ENCODE measurements around the gene SERGEF. TPM values are rescaled to one million over a fixed set of nuclear protein-coding genes. Genes with fewer than 3 reads are reported as not detected.

Gene SERGEF
- total and polyA plus RNA-seq, 4 donors: 12.0 to 17.9 (median 13.4) TPM

DNA sequence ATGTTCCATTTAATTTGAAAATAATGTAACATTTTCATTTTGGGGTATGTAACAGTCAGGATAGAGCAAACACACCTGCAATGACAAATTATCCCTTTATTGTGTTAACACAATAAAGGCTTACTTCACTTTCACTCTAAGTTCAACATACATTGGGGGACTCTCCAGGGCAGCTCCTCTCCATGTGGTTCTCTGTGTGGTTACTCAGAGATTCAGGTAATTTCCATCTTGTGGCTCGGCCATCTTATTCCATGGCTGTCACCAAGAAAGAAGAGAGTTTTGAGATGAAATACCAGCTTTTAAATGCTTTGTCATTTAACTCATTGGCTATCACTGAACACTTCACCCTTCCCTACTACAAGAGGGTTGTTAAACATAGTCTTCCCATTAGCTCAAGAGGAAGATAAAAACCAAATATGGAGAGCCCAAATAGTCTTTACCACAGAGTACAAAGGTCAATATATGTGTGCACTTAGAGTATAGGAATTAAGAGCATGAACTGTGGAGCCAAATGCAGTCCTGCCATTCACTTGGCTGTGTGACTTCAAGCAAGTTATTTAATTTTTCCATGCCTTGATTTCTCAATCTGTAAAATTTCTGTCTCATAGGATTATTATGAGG, 43.8 kb upstream of the SERGEF start:
- no peak overlapping the region for H3K4me3 ChIP-seq (ENCODE audit: low read depth in 1 of 3, low read length in 3 of 3)
- no peaks in the 10 kb centered on the region for H3K27me3 ChIP-seq (ENCODE audit: control insufficient read depth in 4 of 4, insufficient read depth in 4 of 4, low read length in 3 of 4)
- H3K9me3 ChIP-seq (ENCODE audit: control insufficient read depth in 4 of 4, low read length in 3 of 4): no peaks in the 10 kb centered on the region
- no peaks in the 10 kb centered on the region for H3K36me3 ChIP-seq (ENCODE audit: control insufficient read depth in 4 of 4, insufficient read depth in 3 of 4, low read depth in 1 of 4, low read length in 3 of 4)
- peaks cover 0 to 6% (median 3%) of the 10 kb centered on the region in 4 donors for H3K4me1 ChIP-seq (ENCODE audit: control insufficient read depth in 4 of 4, insufficient read depth in 4 of 4, low read length in 3 of 4)
- no peak for DNase-seq (ENCODE audit: low spot score)
- no peak overlapping the region for H3K9ac ChIP-seq (ENCODE audit: low read depth in 1 of 2, low read length in 2 of 2)
- no peak overlapping the region for H3K27ac ChIP-seq (ENCODE audit: low read depth in 1 of 2, low read length in 2 of 2)
- WGBS: 92% methylated on average over 1 of the region's 1 CpG
- TF ChIP-seq, protein P1, sequence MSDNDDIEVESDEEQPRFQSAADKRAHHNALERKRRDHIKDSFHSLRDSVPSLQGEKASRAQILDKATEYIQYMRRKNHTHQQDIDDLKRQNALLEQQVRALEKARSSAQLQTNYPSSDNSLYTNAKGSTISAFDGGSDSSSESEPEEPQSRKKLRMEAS (IDR thresholded peaks at IDR 0.05): no peak
- TF ChIP-seq HNF4G (IDR thresholded peaks at IDR 0.05): no peak
- no peak for TF ChIP-seq YY1 (IDR thresholded peaks at IDR 0.05)
- TF ChIP-seq, protein P2, sequence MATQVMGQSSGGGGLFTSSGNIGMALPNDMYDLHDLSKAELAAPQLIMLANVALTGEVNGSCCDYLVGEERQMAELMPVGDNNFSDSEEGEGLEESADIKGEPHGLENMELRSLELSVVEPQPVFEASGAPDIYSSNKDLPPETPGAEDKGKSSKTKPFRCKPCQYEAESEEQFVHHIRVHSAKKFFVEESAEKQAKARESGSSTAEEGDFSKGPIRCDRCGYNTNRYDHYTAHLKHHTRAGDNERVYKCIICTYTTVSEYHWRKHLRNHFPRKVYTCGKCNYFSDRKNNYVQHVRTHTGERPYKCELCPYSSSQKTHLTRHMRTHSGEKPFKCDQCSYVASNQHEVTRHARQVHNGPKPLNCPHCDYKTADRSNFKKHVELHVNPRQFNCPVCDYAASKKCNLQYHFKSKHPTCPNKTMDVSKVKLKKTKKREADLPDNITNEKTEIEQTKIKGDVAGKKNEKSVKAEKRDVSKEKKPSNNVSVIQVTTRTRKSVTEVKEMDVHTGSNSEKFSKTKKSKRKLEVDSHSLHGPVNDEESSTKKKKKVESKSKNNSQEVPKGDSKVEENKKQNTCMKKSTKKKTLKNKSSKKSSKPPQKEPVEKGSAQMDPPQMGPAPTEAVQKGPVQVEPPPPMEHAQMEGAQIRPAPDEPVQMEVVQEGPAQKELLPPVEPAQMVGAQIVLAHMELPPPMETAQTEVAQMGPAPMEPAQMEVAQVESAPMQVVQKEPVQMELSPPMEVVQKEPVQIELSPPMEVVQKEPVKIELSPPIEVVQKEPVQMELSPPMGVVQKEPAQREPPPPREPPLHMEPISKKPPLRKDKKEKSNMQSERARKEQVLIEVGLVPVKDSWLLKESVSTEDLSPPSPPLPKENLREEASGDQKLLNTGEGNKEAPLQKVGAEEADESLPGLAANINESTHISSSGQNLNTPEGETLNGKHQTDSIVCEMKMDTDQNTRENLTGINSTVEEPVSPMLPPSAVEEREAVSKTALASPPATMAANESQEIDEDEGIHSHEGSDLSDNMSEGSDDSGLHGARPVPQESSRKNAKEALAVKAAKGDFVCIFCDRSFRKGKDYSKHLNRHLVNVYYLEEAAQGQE (IDR thresholded peaks at IDR 0.05): no peak
- TF ChIP-seq NR2F2 (IDR thresholded peaks at IDR 0.05): no peak
- TF ChIP-seq, protein P3, sequence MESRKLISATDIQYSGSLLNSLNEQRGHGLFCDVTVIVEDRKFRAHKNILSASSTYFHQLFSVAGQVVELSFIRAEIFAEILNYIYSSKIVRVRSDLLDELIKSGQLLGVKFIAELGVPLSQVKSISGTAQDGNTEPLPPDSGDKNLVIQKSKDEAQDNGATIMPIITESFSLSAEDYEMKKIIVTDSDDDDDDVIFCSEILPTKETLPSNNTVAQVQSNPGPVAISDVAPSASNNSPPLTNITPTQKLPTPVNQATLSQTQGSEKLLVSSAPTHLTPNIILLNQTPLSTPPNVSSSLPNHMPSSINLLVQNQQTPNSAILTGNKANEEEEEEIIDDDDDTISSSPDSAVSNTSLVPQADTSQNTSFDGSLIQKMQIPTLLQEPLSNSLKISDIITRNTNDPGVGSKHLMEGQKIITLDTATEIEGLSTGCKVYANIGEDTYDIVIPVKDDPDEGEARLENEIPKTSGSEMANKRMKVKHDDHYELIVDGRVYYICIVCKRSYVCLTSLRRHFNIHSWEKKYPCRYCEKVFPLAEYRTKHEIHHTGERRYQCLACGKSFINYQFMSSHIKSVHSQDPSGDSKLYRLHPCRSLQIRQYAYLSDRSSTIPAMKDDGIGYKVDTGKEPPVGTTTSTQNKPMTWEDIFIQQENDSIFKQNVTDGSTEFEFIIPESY (IDR thresholded peaks at IDR 0.05): no peak
- TF ChIP-seq TAF1 (conservative IDR thresholded peaks at IDR 0.05): no peak
- TF ChIP-seq, protein P4, sequence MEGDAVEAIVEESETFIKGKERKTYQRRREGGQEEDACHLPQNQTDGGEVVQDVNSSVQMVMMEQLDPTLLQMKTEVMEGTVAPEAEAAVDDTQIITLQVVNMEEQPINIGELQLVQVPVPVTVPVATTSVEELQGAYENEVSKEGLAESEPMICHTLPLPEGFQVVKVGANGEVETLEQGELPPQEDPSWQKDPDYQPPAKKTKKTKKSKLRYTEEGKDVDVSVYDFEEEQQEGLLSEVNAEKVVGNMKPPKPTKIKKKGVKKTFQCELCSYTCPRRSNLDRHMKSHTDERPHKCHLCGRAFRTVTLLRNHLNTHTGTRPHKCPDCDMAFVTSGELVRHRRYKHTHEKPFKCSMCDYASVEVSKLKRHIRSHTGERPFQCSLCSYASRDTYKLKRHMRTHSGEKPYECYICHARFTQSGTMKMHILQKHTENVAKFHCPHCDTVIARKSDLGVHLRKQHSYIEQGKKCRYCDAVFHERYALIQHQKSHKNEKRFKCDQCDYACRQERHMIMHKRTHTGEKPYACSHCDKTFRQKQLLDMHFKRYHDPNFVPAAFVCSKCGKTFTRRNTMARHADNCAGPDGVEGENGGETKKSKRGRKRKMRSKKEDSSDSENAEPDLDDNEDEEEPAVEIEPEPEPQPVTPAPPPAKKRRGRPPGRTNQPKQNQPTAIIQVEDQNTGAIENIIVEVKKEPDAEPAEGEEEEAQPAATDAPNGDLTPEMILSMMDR (IDR thresholded peaks at IDR 0.05; ENCODE audit: low read depth, low read length, missing input control): no peak
- TF ChIP-seq JUND (IDR thresholded peaks at IDR 0.05): no peak
- no peak for TF ChIP-seq SP1 (IDR thresholded peaks at IDR 0.05)
- no peak for TF ChIP-seq RXRA (IDR thresholded peaks at IDR 0.05)
- no peak for TF ChIP-seq RAD21 (IDR thresholded peaks at IDR 0.05)

DNA sequence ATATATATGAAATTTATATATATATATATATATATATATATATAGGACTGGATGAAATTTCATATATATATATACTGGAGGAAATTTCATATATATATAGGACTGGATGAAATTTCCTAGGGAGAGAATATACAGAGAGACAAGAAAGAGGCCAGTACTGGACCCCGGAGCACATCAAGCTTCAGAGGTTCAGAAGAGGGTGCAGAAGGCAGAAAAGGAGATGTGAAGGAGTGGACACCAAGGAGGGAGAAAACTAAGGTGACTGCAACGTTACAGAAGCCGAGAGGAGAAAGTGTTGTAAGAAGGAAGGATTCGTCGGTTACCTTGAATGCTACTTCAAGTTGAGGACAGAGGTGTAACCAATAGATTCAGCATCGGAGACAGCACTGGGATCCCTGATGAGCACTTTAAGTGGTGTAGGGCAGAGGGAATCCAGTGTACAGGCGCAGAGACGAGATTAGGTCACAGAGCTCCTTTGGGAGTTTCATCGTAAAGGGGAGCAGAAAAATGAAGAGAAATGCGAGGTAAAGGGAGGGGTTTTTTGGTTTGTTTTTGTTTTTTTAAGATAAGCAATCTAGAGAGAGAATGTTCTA, 41.8 kb upstream of the SERGEF start:
- Histone ChIP-seq H3K27me3 (ENCODE audit: control insufficient read depth in 4 of 4, insufficient read depth in 4 of 4, low read length in 3 of 4) (no peaks in the 10 kb centered on the region), H3K27ac (ENCODE audit: low read depth in 1 of 2, low read length in 2 of 2) (no peak overlapping the region), H3K9me3 (ENCODE audit: control insufficient read depth in 4 of 4, low read length in 3 of 4) (no peaks in the 10 kb centered on the region), H3K36me3 (ENCODE audit: control insufficient read depth in 4 of 4, insufficient read depth in 3 of 4, low read depth in 1 of 4, low read length in 3 of 4) (no peaks in the 10 kb centered on the region), H3K9ac (ENCODE audit: low read depth in 1 of 2, low read length in 2 of 2) (no peak overlapping the region), H3K4me3 (ENCODE audit: low read depth in 1 of 3, low read length in 3 of 3) (no peak overlapping the region), H3K4me1 (ENCODE audit: control insufficient read depth in 4 of 4, insufficient read depth in 4 of 4, low read length in 3 of 4) (no peaks in the 10 kb centered on the region)
- DNase-seq (ENCODE audit: low spot score): no peak
- WGBS: 93% methylated on average over 10 of the region's 10 CpGs
- TF ChIP-seq, protein P4 (IDR thresholded peaks at IDR 0.05; ENCODE audit: low read depth, low read length, missing input control): no peak
- TF ChIP-seq FOXA1 (IDR thresholded peaks at IDR 0.05): no peak
- no peak for TF ChIP-seq RXRA (IDR thresholded peaks at IDR 0.05)
- TF ChIP-seq FOXA2 (IDR thresholded peaks at IDR 0.05): no peak
- no peak for TF ChIP-seq EGR1 (IDR thresholded peaks at IDR 0.05; ENCODE audit: low read depth in 2 of 2)
- TF ChIP-seq SP1 (IDR thresholded peaks at IDR 0.05): no peak
- TF ChIP-seq, protein P3 (IDR thresholded peaks at IDR 0.05): no peak
- TF ChIP-seq TAF1 (conservative IDR thresholded peaks at IDR 0.05): no peak
- no peak for TF ChIP-seq NR2F2 (IDR thresholded peaks at IDR 0.05)
